Activated naive CD4-positive, alpha-beta T cell treated with anti-CD3 and anti-CD28 coated beads, Interleukin-2, amount 50 U/mL, for 72 hours (primary cell): ENCODE measurements around the gene AR. TPM values are rescaled to one million over a fixed set of nuclear protein-coding genes. Genes with fewer than 3 reads are reported as not detected.

Experiments used
- ATAC-seq, 2 donors: fragments of 150-1000 bp; cut with Tn5 transposase; 2 replicates each; pipeline ENCODE4 v1.10.0; 2021; ENCODE audit warnings: mild to moderate bottlenecking in 2 of 2, moderate library complexity in 2 of 2
- DNase-seq, 2 donors: peaks; one replicate each; pipeline ENCODE4 v3.0.0; 2021 to 2022; ENCODE audit warnings: low spot score in 2 of 2
- H3K27ac Mint-ChIP-seq, 2 donors: one replicate each; pipeline ENCODE4 v1.8.0; 2022; ENCODE audit warnings: mild to moderate bottlenecking in 2 of 2, mixed read lengths in 2 of 2
- H3K36me3 Mint-ChIP-seq, 2 donors: one replicate each; pipeline ENCODE4 v1.8.0; 2022; ENCODE audit warnings: mixed read lengths in 2 of 2
- H3K9me3 Mint-ChIP-seq, 2 donors: one replicate each; pipeline ENCODE4 v1.8.0; 2022; ENCODE audit warnings: mixed read lengths in 2 of 2
- total RNA-seq, 2 donors: library from RNA; stranded (reverse); gene quantifications; one replicate each; pipeline ENCODE4 v1.2.3, GENCODE V29; 2022

The AR gene, protein sequence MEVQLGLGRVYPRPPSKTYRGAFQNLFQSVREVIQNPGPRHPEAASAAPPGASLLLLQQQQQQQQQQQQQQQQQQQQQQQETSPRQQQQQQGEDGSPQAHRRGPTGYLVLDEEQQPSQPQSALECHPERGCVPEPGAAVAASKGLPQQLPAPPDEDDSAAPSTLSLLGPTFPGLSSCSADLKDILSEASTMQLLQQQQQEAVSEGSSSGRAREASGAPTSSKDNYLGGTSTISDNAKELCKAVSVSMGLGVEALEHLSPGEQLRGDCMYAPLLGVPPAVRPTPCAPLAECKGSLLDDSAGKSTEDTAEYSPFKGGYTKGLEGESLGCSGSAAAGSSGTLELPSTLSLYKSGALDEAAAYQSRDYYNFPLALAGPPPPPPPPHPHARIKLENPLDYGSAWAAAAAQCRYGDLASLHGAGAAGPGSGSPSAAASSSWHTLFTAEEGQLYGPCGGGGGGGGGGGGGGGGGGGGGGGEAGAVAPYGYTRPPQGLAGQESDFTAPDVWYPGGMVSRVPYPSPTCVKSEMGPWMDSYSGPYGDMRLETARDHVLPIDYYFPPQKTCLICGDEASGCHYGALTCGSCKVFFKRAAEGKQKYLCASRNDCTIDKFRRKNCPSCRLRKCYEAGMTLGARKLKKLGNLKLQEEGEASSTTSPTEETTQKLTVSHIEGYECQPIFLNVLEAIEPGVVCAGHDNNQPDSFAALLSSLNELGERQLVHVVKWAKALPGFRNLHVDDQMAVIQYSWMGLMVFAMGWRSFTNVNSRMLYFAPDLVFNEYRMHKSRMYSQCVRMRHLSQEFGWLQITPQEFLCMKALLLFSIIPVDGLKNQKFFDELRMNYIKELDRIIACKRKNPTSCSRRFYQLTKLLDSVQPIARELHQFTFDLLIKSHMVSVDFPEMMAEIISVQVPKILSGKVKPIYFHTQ
- total RNA-seq = not detected

DNA sequence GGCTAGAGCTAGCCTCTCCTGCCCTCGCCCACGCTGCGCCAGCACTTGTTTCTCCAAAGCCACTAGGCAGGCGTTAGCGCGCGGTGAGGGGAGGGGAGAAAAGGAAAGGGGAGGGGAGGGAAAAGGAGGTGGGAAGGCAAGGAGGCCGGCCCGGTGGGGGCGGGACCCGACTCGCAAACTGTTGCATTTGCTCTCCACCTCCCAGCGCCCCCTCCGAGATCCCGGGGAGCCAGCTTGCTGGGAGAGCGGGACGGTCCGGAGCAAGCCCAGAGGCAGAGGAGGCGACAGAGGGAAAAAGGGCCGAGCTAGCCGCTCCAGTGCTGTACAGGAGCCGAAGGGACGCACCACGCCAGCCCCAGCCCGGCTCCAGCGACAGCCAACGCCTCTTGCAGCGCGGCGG, at the start of gene AR:
AR (plus strand) TSS at position 204 of the 400 bp plus-strand sequence. CDS start 1,126 bp downstream, outside the sequence.
- no peak for DNase-seq
- Mint-ChIP-seq H3K36me3 (no peaks in the 10 kb centered on the region), H3K27ac (no peak within 1 kb of the TSS), H3K9me3 (peaks cover 5% of the 10 kb centered on the region in 2 donors)
- no peak for ATAC-seq

DNA sequence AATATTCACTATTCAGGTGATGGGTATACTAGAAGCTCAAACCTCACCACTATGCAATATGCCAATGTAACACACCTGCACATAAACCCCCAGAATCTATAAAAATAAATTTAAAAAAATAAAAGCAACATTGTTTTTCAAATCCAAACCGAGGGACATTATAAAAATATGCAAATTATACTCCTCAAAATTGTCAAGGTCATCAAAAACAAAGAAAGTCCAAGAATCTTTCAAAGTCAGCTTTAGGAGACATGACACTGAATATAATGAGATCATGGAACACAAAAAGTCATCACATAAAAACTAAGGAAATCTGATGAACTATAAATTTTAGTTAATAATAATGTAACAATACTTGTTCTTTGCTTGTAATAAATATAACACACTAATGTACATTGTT, 43.2 kb upstream of the AR start:
- ATAC-seq = no peak
- Mint-ChIP-seq H3K27ac (no peak overlapping the region), H3K9me3 (no peaks in the 10 kb centered on the region), H3K36me3 (no peaks in the 10 kb centered on the region)
- DNase-seq = no peak

DNA sequence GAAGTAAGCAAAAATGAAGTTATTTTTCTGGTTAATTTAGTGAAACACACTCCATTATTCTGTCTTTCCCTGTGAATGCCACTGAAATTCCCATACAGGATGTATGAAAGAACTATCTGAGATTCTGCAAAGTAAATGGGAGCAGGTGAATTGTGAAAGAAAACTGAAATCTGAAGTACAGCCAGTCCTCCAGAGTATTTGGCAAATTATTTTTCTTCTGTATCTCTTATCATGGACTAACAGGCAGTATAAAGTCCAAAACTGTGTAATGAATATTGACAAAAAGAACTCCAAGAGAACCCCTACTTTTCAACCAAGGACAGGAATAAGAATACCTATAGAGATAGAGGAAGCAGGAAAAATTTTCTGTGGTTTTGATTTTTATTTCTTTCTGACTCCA, 40.8 kb upstream of the AR start:
- ATAC-seq (no peak), DNase-seq (no peak)
- Mint-ChIP-seq H3K27ac (no peak overlapping the region), H3K9me3 (peaks cover 3% of the 10 kb centered on the region in 2 donors), H3K36me3 (no peaks in the 10 kb centered on the region)

DNA sequence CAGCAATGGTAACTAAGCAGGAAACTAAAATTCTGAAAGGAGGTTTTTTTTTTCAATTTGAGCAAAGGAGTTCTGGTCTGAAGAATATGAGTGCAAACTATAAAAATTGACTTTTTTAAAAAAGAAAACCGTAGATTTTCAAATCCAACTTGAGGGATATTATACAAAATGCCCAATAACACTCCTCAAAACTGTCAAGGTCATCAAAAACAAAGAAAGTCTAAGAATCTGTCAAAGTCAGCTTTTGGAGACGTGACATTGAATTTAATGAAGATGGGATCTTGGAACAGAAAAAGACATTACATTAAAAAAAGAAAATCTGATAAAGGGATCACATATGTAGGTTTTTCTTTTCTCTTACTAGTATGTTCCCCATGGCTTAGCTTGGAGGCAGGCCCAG, 40.4 kb upstream of the AR start:
- peaks cover 3% of the 10 kb centered on the region in 2 donors for H3K9me3 Mint-ChIP-seq
- no peaks in the 10 kb centered on the region for H3K36me3 Mint-ChIP-seq
- no peak for DNase-seq

DNA sequence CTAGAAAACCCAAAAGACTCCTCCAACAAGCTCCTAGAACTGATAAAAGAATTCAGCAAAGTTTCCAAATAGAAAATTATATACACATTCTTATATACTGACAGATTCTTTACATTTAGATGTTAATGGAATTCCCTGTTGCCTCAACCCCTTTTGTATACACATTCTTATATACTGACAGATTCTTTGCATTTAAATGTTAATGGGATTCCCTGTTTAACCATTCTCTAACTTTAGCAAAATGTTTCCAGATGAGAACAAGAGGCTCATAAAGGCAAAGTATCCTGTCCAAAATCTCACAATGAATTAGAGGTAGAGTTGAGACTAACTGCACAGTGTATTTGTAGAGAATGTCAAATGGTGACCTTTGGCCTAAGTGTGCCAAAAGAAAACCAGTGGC, 23.1 kb upstream of the AR start:
- H3K27ac Mint-ChIP-seq = no peak overlapping the region
- DNase-seq = no peak
- ATAC-seq = no peak
- H3K9me3 Mint-ChIP-seq = peaks cover 0 to 3% of the 10 kb centered on the region in 2 donors
- no peaks in the 10 kb centered on the region for H3K36me3 Mint-ChIP-seq

More for the DNA sequence above, 40.4 kb upstream of the AR start:
- ATAC-seq = no peak
- H3K27ac Mint-ChIP-seq = no peak overlapping the region

DNA sequence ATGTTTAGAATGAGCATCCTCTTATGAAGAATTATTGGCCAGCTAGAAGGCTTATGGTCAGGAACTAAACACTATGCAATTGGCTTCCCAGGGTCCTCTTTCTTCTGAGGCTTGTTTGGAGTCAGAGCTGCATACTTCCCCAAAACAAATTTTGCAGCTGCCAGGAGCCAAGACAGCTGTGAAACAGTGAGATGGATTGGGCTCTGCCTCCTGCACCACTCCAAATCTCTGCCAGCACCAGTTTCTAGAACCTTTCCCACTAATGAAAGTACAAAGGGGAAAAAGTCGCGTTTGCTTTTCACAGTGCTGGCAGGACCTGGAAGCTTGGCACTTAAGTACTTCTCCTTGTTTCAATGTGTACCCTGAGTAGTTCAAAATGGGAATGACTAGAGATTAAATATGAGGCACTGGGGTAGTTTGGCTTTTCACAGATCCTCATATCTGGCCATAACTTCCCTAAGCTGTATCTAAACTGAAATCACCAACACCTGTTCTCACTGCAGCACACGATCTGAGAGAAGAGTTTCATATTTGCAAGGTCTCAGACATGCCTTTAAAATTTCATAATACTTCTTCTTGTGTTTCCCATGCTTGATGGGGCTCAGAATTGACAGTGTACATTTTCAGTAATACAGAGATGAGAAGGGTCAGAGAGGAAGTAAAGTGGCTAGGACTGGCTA, 20.7 kb upstream of the AR start:
- no peak overlapping the region for H3K27ac Mint-ChIP-seq
- peaks cover 0 to 3% of the 10 kb centered on the region in 2 donors for H3K9me3 Mint-ChIP-seq
- DNase-seq (no peak), ATAC-seq (no peak)
- H3K36me3 Mint-ChIP-seq = no peaks in the 10 kb centered on the region

DNA sequence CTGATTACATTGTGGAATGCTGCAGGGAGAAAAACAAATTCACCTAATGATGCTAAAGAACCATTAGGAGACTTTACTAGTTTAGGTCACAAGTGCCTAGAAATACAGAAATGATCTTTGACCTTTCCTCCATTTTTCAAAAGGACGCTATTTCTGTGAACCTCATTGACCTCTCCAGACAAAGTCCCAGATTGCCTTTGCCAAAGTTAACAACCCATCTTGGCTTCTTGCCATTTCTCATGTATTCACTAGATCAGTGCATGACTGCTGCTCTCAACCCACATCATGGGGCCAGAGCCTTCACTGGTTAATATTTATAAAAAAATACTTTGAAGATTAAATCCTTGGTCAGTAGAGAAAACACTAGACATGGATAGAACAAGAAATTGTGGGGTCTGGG, 19.9 kb upstream of the AR start:
- Mint-ChIP-seq H3K9me3 (peaks cover 0 to 3% of the 10 kb centered on the region in 2 donors), H3K36me3 (no peaks in the 10 kb centered on the region), H3K27ac (no peak overlapping the region)
- no peak for ATAC-seq
- no peak for DNase-seq

DNA sequence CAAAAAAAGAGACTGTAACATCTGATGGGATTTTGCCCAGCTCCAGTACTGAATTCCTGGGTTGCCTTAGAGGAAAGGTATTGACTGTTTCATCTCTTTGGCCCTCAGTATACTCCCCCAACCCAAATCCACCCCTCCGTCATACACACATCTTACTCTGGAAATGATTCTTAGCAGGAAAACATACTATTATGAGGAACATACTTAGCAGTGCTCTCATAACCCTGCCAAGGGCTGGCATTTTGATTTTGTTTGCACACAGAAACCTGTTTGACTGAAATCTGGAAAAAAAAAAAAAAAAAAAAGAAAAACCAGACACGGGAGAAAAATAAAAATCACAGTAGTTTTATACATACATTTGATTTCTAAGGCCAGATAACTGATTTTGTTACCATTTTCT, 19.4 kb upstream of the AR start:
- Mint-ChIP-seq H3K36me3 (no peaks in the 10 kb centered on the region), H3K9me3 (peaks cover 0 to 3% of the 10 kb centered on the region in 2 donors), H3K27ac (no peak overlapping the region)
- no peak for ATAC-seq
- no peak for DNase-seq

DNA sequence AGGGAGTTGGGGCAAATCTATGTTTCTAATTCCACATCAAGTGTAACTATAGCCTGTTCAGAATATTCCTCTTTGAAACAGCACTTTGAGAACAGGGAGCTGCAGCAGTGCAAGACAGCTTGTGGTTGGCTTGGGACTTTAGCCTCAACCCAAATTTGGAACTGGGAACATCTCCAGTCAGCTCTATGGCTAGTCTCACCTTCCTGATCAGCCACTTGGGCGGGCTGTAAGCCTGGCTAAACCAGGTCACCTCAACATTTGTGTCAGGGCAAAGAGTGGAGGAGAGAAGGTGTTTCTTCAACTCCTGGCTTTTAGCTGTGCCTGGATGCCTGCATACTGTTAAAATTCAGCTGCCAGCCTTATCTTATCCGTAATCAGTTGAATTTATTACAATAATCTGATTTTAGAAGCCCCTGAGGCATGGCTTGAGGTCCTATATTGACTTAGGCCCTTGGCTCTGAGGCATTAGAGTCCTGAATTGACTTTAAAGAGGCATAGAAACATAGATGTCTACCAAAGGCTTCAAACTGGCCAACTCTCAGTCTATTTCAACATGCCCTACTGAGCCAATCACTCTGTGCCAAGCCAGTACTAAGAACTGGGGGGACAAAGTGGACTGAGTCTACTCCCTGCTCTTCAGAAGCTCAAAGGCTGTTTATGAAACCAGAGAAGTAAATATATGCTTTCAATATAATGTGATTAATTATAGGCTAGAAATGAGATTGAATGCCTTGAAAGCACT, 18.7 kb upstream of the AR start:
- no peak for DNase-seq
- ATAC-seq = no peak
- Mint-ChIP-seq H3K27ac (no peak overlapping the region), H3K9me3 (peaks cover 0 to 3% of the 10 kb centered on the region in 2 donors), H3K36me3 (no peaks in the 10 kb centered on the region)

DNA sequence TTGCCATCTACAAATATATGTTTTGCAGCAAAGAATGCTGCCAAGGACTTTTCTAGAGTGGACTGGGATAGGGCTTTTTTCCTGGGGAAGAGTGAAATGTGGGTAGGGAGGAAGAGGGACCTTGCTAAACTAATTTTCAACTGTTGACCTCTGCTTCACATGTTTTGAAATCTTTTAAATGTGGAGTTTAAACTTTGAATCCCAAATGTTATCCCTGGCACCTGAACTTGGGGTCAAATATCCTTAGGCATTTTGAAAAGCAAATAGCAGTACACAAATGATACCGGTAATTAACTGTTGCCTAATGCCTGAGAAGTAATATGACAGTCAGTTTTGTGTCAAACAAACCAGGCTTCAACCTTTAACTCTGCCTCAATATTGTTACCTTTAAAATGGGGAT, 7.3 kb upstream of the AR start:
- H3K27ac Mint-ChIP-seq = no peak overlapping the region
- DNase-seq (no peak), ATAC-seq (no peak)
- H3K9me3 Mint-ChIP-seq = peaks cover 5% of the 10 kb centered on the region in 2 donors
- H3K36me3 Mint-ChIP-seq = no peaks in the 10 kb centered on the region

DNA sequence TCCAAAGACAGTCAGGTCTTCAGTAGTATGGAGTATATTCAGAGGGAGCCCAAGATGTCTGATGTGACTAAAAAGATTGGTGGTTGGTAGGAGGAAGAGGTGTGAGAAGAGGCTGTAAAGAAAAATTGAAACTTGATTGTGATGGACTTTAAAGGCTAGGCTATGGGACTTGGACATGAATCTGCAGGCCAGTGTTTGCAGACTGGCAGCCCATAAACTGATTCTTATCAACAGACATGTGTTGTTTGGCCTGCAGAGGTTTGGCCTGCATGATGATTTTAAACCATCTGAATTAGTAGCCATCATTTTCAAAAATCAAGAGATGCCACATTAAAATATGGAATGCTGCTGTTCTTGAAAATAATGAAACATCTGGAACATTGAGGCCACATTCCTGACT, 5.4 kb upstream of the AR start:
- H3K9me3 Mint-ChIP-seq = peaks cover 5% of the 10 kb centered on the region in 2 donors
- H3K27ac Mint-ChIP-seq = no peak overlapping the region
- DNase-seq = no peak
- ATAC-seq = no peak
- H3K36me3 Mint-ChIP-seq = no peaks in the 10 kb centered on the region

DNA sequence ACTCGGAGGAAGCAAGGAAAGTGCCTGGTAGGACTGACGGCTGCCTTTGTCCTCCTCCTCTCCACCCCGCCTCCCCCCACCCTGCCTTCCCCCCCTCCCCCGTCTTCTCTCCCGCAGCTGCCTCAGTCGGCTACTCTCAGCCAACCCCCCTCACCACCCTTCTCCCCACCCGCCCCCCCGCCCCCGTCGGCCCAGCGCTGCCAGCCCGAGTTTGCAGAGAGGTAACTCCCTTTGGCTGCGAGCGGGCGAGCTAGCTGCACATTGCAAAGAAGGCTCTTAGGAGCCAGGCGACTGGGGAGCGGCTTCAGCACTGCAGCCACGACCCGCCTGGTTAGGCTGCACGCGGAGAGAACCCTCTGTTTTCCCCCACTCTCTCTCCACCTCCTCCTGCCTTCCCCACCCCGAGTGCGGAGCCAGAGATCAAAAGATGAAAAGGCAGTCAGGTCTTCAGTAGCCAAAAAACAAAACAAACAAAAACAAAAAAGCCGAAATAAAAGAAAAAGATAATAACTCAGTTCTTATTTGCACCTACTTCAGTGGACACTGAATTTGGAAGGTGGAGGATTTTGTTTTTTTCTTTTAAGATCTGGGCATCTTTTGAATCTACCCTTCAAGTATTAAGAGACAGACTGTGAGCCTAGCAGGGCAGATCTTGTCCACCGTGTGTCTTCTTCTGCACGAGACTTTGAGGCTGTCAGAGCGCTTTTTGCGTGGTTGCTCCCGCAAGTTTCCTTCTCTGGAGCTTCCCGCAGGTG, 637 bp downstream of the AR start:
- no peak overlapping the region for H3K27ac Mint-ChIP-seq
- no peaks in the 10 kb centered on the region for H3K36me3 Mint-ChIP-seq
- ATAC-seq = no peak
- DNase-seq = no peak
- H3K9me3 Mint-ChIP-seq = peaks cover 5% of the 10 kb centered on the region in 2 donors

DNA sequence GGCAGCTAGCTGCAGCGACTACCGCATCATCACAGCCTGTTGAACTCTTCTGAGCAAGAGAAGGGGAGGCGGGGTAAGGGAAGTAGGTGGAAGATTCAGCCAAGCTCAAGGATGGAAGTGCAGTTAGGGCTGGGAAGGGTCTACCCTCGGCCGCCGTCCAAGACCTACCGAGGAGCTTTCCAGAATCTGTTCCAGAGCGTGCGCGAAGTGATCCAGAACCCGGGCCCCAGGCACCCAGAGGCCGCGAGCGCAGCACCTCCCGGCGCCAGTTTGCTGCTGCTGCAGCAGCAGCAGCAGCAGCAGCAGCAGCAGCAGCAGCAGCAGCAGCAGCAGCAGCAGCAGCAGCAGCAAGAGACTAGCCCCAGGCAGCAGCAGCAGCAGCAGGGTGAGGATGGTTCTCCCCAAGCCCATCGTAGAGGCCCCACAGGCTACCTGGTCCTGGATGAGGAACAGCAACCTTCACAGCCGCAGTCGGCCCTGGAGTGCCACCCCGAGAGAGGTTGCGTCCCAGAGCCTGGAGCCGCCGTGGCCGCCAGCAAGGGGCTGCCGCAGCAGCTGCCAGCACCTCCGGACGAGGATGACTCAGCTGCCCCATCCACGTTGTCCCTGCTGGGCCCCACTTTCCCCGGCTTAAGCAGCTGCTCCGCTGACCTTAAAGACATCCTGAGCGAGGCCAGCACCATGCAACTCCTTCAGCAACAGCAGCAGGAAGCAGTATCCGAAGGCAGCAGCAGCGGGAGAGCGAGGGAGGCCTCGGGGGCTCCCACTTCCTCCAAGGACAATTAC, 1.4 kb downstream of the AR start:
- Mint-ChIP-seq H3K27ac (no peak overlapping the region), H3K36me3 (no peaks in the 10 kb centered on the region), H3K9me3 (peaks cover 0 to 5% of the 10 kb centered on the region in 2 donors)
- DNase-seq = no peak
- no peak for ATAC-seq

DNA sequence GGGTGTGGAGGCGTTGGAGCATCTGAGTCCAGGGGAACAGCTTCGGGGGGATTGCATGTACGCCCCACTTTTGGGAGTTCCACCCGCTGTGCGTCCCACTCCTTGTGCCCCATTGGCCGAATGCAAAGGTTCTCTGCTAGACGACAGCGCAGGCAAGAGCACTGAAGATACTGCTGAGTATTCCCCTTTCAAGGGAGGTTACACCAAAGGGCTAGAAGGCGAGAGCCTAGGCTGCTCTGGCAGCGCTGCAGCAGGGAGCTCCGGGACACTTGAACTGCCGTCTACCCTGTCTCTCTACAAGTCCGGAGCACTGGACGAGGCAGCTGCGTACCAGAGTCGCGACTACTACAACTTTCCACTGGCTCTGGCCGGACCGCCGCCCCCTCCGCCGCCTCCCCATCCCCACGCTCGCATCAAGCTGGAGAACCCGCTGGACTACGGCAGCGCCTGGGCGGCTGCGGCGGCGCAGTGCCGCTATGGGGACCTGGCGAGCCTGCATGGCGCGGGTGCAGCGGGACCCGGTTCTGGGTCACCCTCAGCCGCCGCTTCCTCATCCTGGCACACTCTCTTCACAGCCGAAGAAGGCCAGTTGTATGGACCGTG, 2.2 kb downstream of the AR start:
- peaks cover 0 to 3% of the 10 kb centered on the region in 2 donors for H3K9me3 Mint-ChIP-seq
- no peak overlapping the region for H3K27ac Mint-ChIP-seq
- ATAC-seq = no peak
- DNase-seq = no peak
- no peaks in the 10 kb centered on the region for H3K36me3 Mint-ChIP-seq
